ENCODE data around the gene PPP1R7.

GRCh38 chr2:241213567-241213966 lies 63.3 kb downstream of the PPP1R7 start:
- TF ChIP-seq RAD21 (IDR thresholded peaks at IDR 0.05; ENCODE audit: low read depth) (no peak), FOXM1 (IDR thresholded peaks at IDR 0.05; ENCODE audit: borderline replicate concordance, low read depth) (no peak), TAF1 (IDR thresholded peaks at IDR 0.05; ENCODE audit: low read depth) (no peak), MAX (IDR thresholded peaks at IDR 0.05) (no peak), TCF12 (IDR thresholded peaks at IDR 0.05; ENCODE audit: low read depth) (no peak), ZBTB7A (IDR thresholded peaks at IDR 0.05; ENCODE audit: low read depth) (no peak), REST (IDR thresholded peaks at IDR 0.05; ENCODE audit: low read depth) (no peak)

Measured in Ishikawa (cell line).